GM13976 (cell line): ENCODE results near the gene BRD7.
"Not testable (repeated sequence)": the region's sequence is repeated elsewhere in the genome, so short reads cannot be mapped to it uniquely, and the experiment has no call there.

Experiments used
- DNase-seq: peaks from one replicate; pipeline ENCODE4 v3.0.0; 2012; ENCODE audit warnings: low spot score
- in situ Hi-C: fragments of 300-500 bp; cut with MboI; formaldehyde crosslinking; loops from one replicate; pipeline ENCODE4 v1.12.0; 2022; ENCODE audit warnings: low sequenced_read_pairs, mixed read lengths, inconsistent platforms; ENCODE audit not compliant: unreplicated experiment
- TF ChIP-seq, protein P1 (sequence below): IDR thresholded peaks from 2 replicates; pipeline ENCODE4 v1.5.1; 2012; ENCODE audit warnings: borderline replicate concordance, mild to moderate bottlenecking; ENCODE audit not compliant: insufficient read depth; ENCODE audit errors: extremely low read depth, missing control alignments, control extremely low read depth

Gene BRD7

DNA sequence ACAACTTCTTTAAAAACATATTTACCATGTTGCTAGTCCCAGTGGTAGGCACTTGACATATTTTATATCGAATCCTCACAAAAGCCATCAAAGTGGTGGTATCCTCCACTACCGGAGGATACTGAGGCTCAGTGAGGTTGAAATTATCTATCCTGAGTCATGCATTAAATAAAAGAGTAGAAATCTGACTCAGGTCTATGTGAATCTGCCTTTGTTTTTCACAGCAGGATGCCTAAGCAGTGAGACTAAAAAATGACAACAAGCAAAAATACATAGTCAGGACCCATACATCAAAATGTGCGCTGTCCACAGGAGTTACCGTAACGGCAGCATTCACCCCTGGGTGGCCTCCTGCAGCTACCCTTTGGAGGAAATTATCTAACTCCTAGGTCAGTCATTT lies 17.7 kb downstream of the BRD7 start:
- TF ChIP-seq, protein P1, sequence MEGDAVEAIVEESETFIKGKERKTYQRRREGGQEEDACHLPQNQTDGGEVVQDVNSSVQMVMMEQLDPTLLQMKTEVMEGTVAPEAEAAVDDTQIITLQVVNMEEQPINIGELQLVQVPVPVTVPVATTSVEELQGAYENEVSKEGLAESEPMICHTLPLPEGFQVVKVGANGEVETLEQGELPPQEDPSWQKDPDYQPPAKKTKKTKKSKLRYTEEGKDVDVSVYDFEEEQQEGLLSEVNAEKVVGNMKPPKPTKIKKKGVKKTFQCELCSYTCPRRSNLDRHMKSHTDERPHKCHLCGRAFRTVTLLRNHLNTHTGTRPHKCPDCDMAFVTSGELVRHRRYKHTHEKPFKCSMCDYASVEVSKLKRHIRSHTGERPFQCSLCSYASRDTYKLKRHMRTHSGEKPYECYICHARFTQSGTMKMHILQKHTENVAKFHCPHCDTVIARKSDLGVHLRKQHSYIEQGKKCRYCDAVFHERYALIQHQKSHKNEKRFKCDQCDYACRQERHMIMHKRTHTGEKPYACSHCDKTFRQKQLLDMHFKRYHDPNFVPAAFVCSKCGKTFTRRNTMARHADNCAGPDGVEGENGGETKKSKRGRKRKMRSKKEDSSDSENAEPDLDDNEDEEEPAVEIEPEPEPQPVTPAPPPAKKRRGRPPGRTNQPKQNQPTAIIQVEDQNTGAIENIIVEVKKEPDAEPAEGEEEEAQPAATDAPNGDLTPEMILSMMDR, result no peak
- no peak for DNase-seq
- in situ Hi-C loops, result no loop called here

DNA sequence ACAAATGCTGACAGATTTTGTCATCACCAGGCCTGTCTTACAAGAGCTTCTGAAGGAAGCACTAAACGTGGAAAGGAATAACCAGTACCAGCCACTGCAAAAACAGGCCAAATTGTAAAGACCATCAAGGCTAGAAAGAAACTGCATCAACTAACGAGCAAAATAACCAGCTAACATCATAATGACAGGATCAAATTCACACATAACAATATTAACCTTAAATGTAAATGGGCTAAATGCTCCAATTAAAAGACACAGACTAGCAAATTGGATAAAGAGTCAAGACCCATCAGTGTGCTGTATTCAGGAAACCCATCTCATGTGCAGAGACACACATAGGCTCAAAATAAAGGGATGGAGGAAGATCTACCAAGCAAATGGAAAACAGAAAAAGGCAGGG lies 23.6 kb downstream of the BRD7 start:
- in situ Hi-C loops, DNase-seq: not testable (repeated sequence)

DNA sequence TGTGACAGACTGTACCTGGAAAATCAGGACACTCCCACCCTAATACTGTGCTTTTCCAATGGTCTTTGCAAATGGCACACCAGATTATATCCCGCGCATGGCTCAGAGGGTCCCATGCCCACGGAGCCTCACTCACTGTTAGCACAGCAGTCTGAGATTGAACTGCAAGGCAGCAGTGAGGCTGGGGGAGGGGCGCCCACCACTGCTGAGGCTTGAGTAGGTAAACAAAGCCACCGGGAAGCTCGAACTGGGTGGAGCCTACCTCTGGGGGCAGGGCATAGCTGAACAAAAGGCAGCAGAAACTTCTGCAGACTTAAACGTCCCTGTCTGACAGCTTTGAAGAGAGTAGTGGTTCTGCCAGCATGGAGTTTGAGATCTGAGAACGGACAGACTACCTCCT lies 25.2 kb downstream of the BRD7 start:
- DNase-seq, in situ Hi-C loops: not testable (repeated sequence)

DNA sequence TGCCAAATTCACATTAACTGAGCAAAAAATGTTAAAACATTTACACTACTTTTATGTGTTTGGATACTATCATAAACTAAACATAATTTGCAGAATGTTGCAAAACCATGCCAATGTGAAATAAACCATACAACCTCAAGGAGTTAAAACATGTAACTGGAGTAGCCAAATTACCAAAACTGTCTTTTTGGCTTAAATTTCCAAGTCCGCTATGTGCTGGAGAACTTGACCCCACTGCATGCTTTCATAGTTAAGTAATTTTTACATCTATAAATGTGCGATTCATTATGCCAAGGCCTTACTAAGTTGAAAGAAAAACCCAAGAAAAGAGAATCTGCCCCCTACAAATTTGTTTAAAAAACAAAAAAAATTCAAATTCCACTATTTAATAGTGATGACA lies 28.2 kb downstream of the BRD7 start:
- DNase-seq, result no peak
- in situ Hi-C loops, result no loop called here
- TF ChIP-seq, protein P1, result no peak

DNA sequence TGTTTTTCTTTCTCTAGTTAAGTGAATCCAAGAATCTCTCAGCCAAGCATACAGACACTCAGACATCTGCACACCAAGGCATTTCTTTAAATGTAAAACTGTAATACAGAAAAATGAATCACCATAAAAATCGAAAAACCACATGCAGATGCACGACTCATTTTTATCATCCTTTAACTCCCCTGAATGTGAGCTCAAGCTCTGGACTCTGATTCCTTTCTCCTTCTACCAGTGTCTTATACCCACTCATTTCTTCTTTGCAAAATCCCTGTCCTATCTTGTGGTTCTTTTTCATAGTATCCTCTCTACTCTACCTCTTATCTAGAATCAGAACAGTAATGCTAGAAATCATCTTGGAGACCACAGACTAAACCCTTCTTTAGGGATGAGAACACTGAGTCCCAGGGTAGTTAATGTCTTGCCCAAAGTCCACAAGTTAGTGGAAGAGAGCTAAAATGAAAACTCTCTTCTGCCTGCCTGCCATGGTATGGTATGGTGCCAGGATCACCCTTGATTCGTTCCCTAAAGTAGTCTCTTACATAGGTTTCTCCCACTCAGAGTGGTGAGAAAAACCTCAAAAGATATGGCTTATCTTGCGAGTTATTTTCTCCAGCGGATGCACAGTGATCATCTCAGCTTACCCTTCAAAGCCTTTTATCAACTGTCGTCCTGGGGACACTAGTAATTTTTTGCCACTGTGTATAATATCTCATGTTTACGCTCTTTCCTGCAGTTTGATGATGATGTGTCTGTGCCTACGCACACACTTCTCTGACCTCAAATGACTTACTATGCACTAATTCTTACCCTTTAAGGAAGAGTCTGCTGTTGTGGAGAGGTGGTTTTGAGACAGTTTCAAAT lies 30.2 kb downstream of the BRD7 start:
- no peak for DNase-seq
- TF ChIP-seq, protein P1, result no peak
- in situ Hi-C loops, result no loop called here

GRCh38 chr16:50336884-50337283 lies 31.9 kb downstream of the BRD7 start:
- TF ChIP-seq, protein P1, result no peak
- in situ Hi-C loops, result no loop called here
- no peak for DNase-seq

DNA sequence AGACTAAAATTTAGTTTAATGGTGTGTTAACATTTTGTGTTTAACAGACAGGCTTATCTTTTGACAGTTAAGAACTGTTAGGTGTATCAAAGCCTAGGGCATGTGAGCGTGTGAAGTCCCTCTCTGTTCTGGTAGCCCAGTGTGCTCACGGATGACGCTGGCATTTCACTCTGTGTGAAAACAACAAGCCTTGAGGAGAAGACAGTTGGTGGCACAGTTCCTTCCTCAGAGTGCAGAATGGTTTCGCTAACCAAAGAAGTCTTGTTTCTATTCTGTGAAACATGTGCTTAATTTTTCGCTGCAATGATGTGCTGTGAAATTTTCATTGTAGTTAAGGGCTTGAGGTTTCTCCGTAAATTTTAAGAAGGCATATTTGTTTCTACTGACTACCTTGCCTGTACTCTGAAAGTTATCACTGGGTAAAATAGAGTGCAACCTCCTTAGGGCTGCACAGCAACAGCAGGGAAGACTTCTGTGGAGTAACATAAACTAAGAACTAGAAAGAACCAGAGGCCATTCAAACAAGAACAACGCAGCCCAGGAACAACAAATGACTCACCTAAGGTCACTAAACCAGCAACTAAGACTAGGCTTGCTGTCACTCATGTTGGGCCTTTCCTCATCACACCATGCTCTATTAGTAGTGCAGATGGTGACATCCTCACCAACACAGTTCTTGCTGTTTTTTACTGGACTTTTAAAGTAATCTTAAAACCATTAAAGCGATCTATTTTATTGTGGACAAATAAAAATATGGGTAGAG lies 33.4 kb downstream of the BRD7 start:
- TF ChIP-seq, protein P1, result no peak
- no peak for DNase-seq
- in situ Hi-C loops, result no loop called here
